Stomach smooth muscle (tissue), 2 donors: Measurements from ENCODE around the gene KLHL29.

ENCODE experiments used
- H3K27ac ChIP-seq: one replicate; pipeline ENCODE4 v1.7.0; 2013; ENCODE audit warnings: mild to moderate bottlenecking, low read length, inconsistent platforms
- H3K27me3 ChIP-seq, 2 donors: one replicate each; pipeline ENCODE4 v1.7.0; 2013; ENCODE audit warnings: low read length in 2 of 2; ENCODE audit not compliant: insufficient read depth in 2 of 2, control insufficient read depth in 1 of 2
- H3K36me3 ChIP-seq, 2 donors: one replicate each; pipeline ENCODE4 v1.7.0; 2013; ENCODE audit warnings: low read length in 2 of 2; ENCODE audit not compliant: control insufficient read depth in 2 of 2, insufficient read depth in 2 of 2
- H3K4me1 ChIP-seq: one replicate; pipeline ENCODE4 v1.7.0; 2013; ENCODE audit warnings: low read length; ENCODE audit not compliant: control insufficient read depth, insufficient read depth
- H3K4me3 ChIP-seq, 2 donors: one replicate each; pipeline ENCODE4 v1.7.0; 2013; ENCODE audit warnings: low read length in 2 of 2
- H3K9ac ChIP-seq, 2 donors: one replicate each; pipeline ENCODE4 v1.7.0; 2013; ENCODE audit warnings: low read length in 2 of 2, mild to moderate bottlenecking in 1 of 2
- H3K9me3 ChIP-seq, 2 donors: one replicate each; pipeline ENCODE4 v1.7.0; 2013; ENCODE audit warnings: low read length in 2 of 2; ENCODE audit not compliant: control insufficient read depth in 2 of 2
- donor health status: healthy.
- donor health status: Pancreatic carcinoma.

The KLHL29 gene

GRCh38 chr2:23457990-23458682, 73.2 kb downstream of the KLHL29 start:
- no peak overlapping the region for H3K9ac ChIP-seq

GRCh38 chr2:23459032-23459431, 74.1 kb downstream of the KLHL29 start:
- Histone ChIP-seq H3K9ac (no peak overlapping the region), H3K4me1 (peaks cover 25% of the 10 kb centered on the region), H3K36me3 (no peaks in the 10 kb centered on the region), H3K27me3 (no peaks in the 10 kb centered on the region), H3K9me3 (no peaks in the 10 kb centered on the region), H3K27ac (no peak overlapping the region), H3K4me3 (no peak overlapping the region)

More at GRCh38 chr2:23457990-23458682, 73.2 kb downstream of the KLHL29 start:
- Histone ChIP-seq H3K27me3 (no peaks in the 10 kb centered on the region), H3K9me3 (no peaks in the 10 kb centered on the region), H3K27ac (no peak overlapping the region), H3K36me3 (no peaks in the 10 kb centered on the region), H3K4me3 (no peak overlapping the region), H3K4me1 (peaks cover 32% of the 10 kb centered on the region)

GRCh38 chr2:23460228-23460627, 75.2 kb downstream of the KLHL29 start:
- Histone ChIP-seq H3K27me3 (no peaks in the 10 kb centered on the region), H3K9ac (no peak overlapping the region), H3K27ac (no peak overlapping the region), H3K4me3 (no peak overlapping the region), H3K9me3 (no peaks in the 10 kb centered on the region), H3K36me3 (no peaks in the 10 kb centered on the region), H3K4me1 (peaks cover 19% of the 10 kb centered on the region)

GRCh38 chr2:23460993-23461392, 76.0 kb downstream of the KLHL29 start:
- peaks cover 17% of the 10 kb centered on the region for H3K4me1 ChIP-seq
- no peak overlapping the region for H3K9ac ChIP-seq
- H3K36me3 ChIP-seq, result no peaks in the 10 kb centered on the region
- no peaks in the 10 kb centered on the region for H3K9me3 ChIP-seq
- no peak overlapping the region for H3K27ac ChIP-seq
- no peak overlapping the region for H3K4me3 ChIP-seq
- no peaks in the 10 kb centered on the region for H3K27me3 ChIP-seq

- Histone ChIP-seq H3K9ac (no peak overlapping the region), H3K9me3 (no peaks in the 10 kb centered on the region), H3K36me3 (no peaks in the 10 kb centered on the region), H3K27me3 (no peaks in the 10 kb centered on the region), H3K27ac (no peak overlapping the region), H3K4me3 (no peak overlapping the region), H3K4me1 (peaks cover 17% of the 10 kb centered on the region)
Measured at GRCh38 chr2:23464156-23464555, 79.2 kb downstream of the KLHL29 start.

GRCh38 chr2:23464905-23465537, 80.0 kb downstream of the KLHL29 start:
- Histone ChIP-seq H3K27me3 (no peaks in the 10 kb centered on the region), H3K27ac (no peak overlapping the region), H3K9ac (no peak overlapping the region), H3K4me1 (peaks cover 21% of the 10 kb centered on the region), H3K4me3 (no peak overlapping the region), H3K9me3 (no peaks in the 10 kb centered on the region), H3K36me3 (no peaks in the 10 kb centered on the region)

GRCh38 chr2:23465936-23466335, 81.0 kb downstream of the KLHL29 start:
- H3K4me1 ChIP-seq, result peaks cover 26% of the 10 kb centered on the region
- H3K27me3 ChIP-seq, result no peaks in the 10 kb centered on the region
- no peak overlapping the region for H3K4me3 ChIP-seq
- H3K27ac ChIP-seq, result no peak overlapping the region
- H3K9ac ChIP-seq, result no peak overlapping the region
- H3K9me3 ChIP-seq, result no peaks in the 10 kb centered on the region
- H3K36me3 ChIP-seq, result no peaks in the 10 kb centered on the region

- H3K27ac ChIP-seq, result no peak overlapping the region
- no peaks in the 10 kb centered on the region for H3K9me3 ChIP-seq
- H3K4me1 ChIP-seq, result peaks cover 29% of the 10 kb centered on the region
- H3K9ac ChIP-seq, result no peak overlapping the region
- no peak overlapping the region for H3K4me3 ChIP-seq
- no peaks in the 10 kb centered on the region for H3K27me3 ChIP-seq
- H3K36me3 ChIP-seq, result no peaks in the 10 kb centered on the region
Measured at GRCh38 chr2:23467618-23468017, 82.6 kb downstream of the KLHL29 start.

GRCh38 chr2:23468474-23469141, 83.6 kb downstream of the KLHL29 start:
- Histone ChIP-seq H3K27ac (peak overlapping the region; percentile 37), H3K9me3 (no peaks in the 10 kb centered on the region), H3K9ac (no peak overlapping the region), H3K4me3 (no peak overlapping the region), H3K36me3 (no peaks in the 10 kb centered on the region), H3K27me3 (no peaks in the 10 kb centered on the region), H3K4me1 (peaks cover 29% of the 10 kb centered on the region)

- H3K36me3 ChIP-seq, result no peaks in the 10 kb centered on the region
- H3K27me3 ChIP-seq, result no peaks in the 10 kb centered on the region
- peaks cover 27% of the 10 kb centered on the region for H3K4me1 ChIP-seq
- H3K9me3 ChIP-seq, result no peaks in the 10 kb centered on the region
- H3K27ac ChIP-seq, result peak overlapping the region; percentile 37
- H3K4me3 ChIP-seq, result no peak overlapping the region
- peak overlapping the region in 1 of 2 donors; percentile 21 for H3K9ac ChIP-seq
Measured at GRCh38 chr2:23469142-23469540, 84.2 kb downstream of the KLHL29 start.

GRCh38 chr2:23475036-23475435, 90.1 kb downstream of the KLHL29 start:
- Histone ChIP-seq H3K9me3 (no peaks in the 10 kb centered on the region), H3K4me3 (no peak overlapping the region)

More at GRCh38 chr2:23475036-23475435, 90.1 kb downstream of the KLHL29 start:
- Histone ChIP-seq H3K4me1 (peaks cover 19% of the 10 kb centered on the region), H3K27ac (no peak overlapping the region), H3K9ac (no peak overlapping the region), H3K27me3 (no peaks in the 10 kb centered on the region), H3K36me3 (peaks cover 0 to 4% of the 10 kb centered on the region in 2 donors)
